ENCODE results near the gene P4HTM.

P4HTM gene

GRCh38 chr3:49016414-49017228 is 26.6 kb downstream of the P4HTM start:
- TF ChIP-seq, protein P1, sequence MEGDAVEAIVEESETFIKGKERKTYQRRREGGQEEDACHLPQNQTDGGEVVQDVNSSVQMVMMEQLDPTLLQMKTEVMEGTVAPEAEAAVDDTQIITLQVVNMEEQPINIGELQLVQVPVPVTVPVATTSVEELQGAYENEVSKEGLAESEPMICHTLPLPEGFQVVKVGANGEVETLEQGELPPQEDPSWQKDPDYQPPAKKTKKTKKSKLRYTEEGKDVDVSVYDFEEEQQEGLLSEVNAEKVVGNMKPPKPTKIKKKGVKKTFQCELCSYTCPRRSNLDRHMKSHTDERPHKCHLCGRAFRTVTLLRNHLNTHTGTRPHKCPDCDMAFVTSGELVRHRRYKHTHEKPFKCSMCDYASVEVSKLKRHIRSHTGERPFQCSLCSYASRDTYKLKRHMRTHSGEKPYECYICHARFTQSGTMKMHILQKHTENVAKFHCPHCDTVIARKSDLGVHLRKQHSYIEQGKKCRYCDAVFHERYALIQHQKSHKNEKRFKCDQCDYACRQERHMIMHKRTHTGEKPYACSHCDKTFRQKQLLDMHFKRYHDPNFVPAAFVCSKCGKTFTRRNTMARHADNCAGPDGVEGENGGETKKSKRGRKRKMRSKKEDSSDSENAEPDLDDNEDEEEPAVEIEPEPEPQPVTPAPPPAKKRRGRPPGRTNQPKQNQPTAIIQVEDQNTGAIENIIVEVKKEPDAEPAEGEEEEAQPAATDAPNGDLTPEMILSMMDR (IDR thresholded peaks at IDR 0.05), result no peak
- TF ChIP-seq ZFX (IDR thresholded peaks at IDR 0.05; ENCODE audit: borderline replicate concordance), result no peak
- peak overlapping the region; percentile 98 for H3K27ac ChIP-seq

- H3K27ac ChIP-seq, result peak overlapping the region; percentile 98
- TF ChIP-seq, protein P1 (IDR thresholded peaks at IDR 0.05), result no peak
- no peak for TF ChIP-seq ZFX (IDR thresholded peaks at IDR 0.05; ENCODE audit: borderline replicate concordance)
Measured at GRCh38 chr3:49017229-49017970, 27.4 kb downstream of the P4HTM start.

DNA sequence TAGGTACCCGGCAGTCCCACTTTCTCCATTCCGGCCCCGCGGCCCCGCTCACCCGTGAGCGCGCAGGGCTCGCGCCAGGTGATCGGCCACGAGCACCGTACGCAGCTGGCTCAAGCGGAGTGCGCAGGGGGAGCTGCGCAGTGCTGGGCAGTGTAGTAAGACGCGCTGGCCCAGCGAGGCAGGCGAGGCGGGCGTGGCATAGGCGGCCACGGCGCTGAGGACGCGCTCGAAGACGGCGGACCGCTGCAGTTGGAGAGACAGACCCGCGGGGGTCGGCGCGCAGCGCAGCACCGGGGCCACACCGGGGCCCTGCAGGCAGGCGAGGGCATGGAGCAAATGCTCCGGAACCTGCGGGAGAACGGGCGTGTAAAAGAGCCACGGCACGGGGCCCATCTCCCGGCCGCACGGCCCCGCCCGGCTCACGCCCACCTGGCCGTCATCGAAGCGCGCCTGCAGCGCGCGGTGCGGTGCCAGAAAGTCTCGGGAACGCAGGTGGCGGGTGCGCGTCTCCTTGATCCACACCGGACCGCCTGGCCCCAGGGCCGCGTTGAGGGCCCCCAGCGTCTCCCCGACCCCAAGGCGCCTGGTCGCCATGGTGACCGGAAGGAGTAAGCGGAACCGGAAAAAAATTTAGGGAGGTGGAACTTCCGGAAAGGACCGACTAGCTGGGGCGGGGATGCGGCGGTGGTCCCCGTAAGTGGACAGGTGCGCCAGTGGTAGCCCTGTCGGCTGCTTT is 28.1 kb downstream of the P4HTM start, which contains the start of gene DALRD3:
Gene DALRD3, minus strand, starts transcription at position 610 of the 736 bp plus-strand sequence. Its CDS starts 16 bp downstream, at position 594.
- TF ChIP-seq, protein P1 (IDR thresholded peaks at IDR 0.05), result no peak
- no peak for TF ChIP-seq ZFX (IDR thresholded peaks at IDR 0.05; ENCODE audit: borderline replicate concordance)
- H3K27ac ChIP-seq, result peak within 1 kb of the TSS; percentile 98

DNA sequence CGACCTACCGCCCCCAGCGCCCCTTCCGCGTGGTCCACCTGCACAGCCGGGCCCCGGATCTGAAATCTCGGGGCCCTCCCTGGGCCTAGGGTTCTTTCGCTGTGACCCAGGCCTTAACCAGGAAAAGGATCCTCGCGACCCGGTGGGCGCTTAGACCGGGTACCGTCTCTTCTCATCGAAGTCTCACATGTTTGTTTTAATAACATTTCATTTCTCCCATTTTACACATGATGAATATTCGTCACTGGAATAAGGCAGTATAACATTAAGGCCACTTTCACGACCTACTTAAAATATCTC is 28.6 kb downstream of the P4HTM start:
- peak overlapping the region; percentile 98 for H3K27ac ChIP-seq
- no peak for TF ChIP-seq ZFX (IDR thresholded peaks at IDR 0.05; ENCODE audit: borderline replicate concordance)
- TF ChIP-seq, protein P1 (IDR thresholded peaks at IDR 0.05), result no peak

- TF ChIP-seq ZFX (IDR thresholded peaks at IDR 0.05; ENCODE audit: borderline replicate concordance), result no peak
- TF ChIP-seq, protein P1 (IDR thresholded peaks at IDR 0.05), result no peak
- peak overlapping the region; percentile 98 for H3K27ac ChIP-seq
Measured at GRCh38 chr3:49019941-49020329, 29.9 kb downstream of the P4HTM start.

DNA sequence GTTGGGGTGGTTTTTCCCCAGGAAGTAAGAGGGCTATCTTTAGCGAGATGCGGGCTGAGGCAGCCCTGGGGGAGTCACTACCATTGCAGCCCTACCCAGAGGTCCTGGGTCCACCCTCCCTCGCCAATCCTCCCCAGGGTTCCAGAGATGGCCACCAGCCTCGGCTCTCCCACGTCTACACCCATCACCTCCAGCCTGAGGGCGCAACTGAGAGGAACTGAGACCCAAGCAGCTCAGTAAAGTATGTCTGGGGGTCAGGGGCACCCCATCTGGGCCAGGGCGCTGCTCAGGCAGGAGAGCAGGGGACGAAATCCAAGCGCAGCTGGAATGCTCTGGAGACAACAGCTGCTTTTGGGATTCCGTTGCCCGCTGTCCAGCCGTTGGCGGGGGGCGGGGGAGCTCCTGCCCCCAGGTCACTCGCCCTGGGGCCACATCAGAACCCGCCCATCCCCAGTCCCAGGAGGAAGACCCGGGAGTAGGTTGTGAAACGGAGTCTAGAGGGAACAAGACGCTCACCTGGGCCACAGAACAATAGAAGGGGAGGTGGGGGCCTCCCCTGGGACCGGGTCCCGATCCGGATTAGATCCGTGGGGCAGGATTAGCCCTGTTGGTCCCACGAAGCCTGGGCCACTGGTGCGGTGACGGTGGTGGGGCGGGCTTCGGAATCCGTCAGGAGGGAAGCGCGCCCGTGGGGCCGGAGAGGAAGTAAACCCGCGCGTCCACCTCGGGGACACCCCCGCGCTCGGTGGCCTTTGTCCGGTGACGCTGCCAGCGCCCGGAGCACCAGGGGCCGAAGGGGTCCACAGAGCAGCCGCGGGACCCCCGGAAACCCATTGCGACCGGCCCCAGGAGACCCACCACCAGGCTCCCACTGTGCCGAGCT is 30.5 kb downstream of the P4HTM start:
- no peak for TF ChIP-seq ZFX (IDR thresholded peaks at IDR 0.05; ENCODE audit: borderline replicate concordance)
- TF ChIP-seq, protein P1 (IDR thresholded peaks at IDR 0.05), result no peak
- H3K27ac ChIP-seq, result peak overlapping the region; percentile 98

Measured in 22Rv1 (cell line).